ACC112 (cell line): ENCODE measurements around the gene ABHD17C.

Experiments used
- H2AFZ ChIP-seq: fragments of 200-600 bp; sonication (generic); one replicate; pipeline ENCODE4 v1.6.0; 2017; ENCODE audit warnings: antibody characterized with exemption, low read length; ENCODE audit not compliant: unreplicated experiment
- H3K27ac ChIP-seq: fragments of 200-600 bp; sonication (generic); 2 replicates; pipeline ENCODE4 v1.5.1; 2014; ENCODE audit warnings: low read depth, mild to moderate bottlenecking, antibody characterized with exemption, low read length, moderate library complexity
- H3K27me3 ChIP-seq: fragments of 200-600 bp; sonication (generic); 2 replicates; pipeline ENCODE4 v1.6.1; 2014; ENCODE audit warnings: mild to moderate bottlenecking, antibody characterized with exemption, low read length, moderate library complexity, mixed read lengths; ENCODE audit not compliant: insufficient read depth
- H3K36me3 ChIP-seq: fragments of 200-600 bp; sonication (generic); 2 replicates; pipeline ENCODE4 v1.6.1; 2016; ENCODE audit warnings: mild to moderate bottlenecking, antibody characterized with exemption, low read length, moderate library complexity, mixed read lengths; ENCODE audit not compliant: insufficient read depth
- H3K4me1 ChIP-seq: fragments of 200-600 bp; sonication (generic); one replicate; pipeline ENCODE4 v1.6.1; 2016; ENCODE audit warnings: low read length, mixed read lengths; ENCODE audit not compliant: insufficient read depth, unreplicated experiment, control insufficient read depth
- H3K4me3 ChIP-seq: fragments of 200-600 bp; sonication (generic); 2 replicates; pipeline ENCODE4 v1.5.1; 2014; ENCODE audit warnings: mild to moderate bottlenecking, low read depth, low read length
- H3K79me2 ChIP-seq: fragments of 200-600 bp; sonication (generic); one replicate; pipeline ENCODE4 v1.6.0; 2016; ENCODE audit warnings: low read length; ENCODE audit not compliant: control insufficient read depth, unreplicated experiment, insufficient read depth

Gene ABHD17C

DNA sequence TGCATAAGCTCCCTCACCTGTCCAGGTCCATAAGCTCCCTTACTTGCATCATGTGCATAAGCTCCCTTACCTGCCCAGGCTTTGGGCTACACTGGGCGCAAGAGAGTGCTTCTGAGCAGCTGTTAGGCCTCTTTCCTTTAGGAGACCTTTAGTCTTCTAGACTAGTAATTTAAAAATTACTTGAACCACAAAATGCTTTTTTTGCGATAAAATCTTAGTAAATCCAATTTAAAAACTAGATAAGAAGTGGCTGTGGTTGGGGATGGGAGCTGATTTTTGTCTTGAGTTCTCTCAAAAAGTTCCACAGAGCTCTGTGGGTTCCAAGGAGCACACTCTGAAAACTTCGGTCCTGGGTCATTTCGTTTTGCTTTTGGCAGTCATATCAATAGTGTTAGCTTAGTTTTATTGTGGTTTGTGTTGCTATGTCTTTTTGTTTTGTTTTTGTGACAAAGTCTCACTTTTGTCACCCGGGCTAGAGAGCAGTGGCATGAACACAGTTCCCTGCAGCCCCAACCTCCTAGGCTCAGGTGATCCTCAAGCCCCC lies 90.8 kb downstream of the ABHD17C start:
- Histone ChIP-seq H2AFZ (no peak overlapping the region), H3K79me2 (no peaks in the 10 kb centered on the region), H3K27me3 (peaks cover 31% of the 10 kb centered on the region), H3K27ac (no peak overlapping the region), H3K4me3 (no peak overlapping the region), H3K4me1 (no peaks in the 10 kb centered on the region), H3K36me3 (no peaks in the 10 kb centered on the region)

GRCh38 chr15:80787316-80787715 lies 92.2 kb downstream of the ABHD17C start:
- peaks cover 17% of the 10 kb centered on the region for H3K27me3 ChIP-seq
- no peak overlapping the region for H2AFZ ChIP-seq
- no peak overlapping the region for H3K4me3 ChIP-seq
- no peaks in the 10 kb centered on the region for H3K4me1 ChIP-seq
- no peaks in the 10 kb centered on the region for H3K79me2 ChIP-seq
- no peak overlapping the region for H3K27ac ChIP-seq
- no peaks in the 10 kb centered on the region for H3K36me3 ChIP-seq

DNA sequence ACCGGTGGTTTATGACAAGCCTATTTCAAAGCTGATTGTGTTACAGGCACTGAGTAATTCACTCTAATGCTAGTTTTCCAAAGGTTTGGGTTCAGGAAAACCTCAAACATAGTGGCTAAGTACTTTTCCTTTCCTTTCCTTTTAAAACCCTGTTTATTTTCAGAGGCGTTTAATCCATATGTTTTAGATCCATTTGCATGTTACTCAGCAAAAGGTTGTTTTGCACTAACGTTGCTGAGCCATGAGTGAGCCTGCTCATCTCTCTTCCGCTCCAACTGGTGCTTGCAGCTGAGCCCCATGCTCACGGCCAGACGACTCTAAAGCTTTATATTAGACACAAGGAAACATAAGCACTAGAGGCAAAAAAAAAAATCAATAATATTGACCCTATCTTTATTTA lies 93.4 kb downstream of the ABHD17C start:
- peaks cover 18% of the 10 kb centered on the region for H3K27me3 ChIP-seq
- no peaks in the 10 kb centered on the region for H3K36me3 ChIP-seq

DNA sequence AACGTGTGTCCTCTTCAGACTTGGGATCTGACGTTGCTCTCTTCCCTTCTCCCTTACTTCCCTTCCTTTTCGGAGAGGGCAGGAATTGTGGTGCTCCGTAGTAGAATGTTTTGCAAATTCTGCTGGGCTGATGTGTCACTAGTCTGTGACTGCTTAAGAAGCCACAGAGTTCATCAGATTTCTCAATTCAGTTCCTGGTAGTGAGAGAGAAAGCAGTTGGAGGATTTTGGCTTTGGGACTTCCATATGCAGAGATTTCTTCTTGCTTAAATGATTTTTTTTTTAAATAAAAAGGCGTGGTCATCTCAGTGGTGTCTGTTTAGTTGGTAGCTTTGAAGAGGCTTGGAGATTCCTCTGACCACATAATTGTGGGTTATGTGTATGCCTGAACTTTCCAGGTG lies 94.2 kb downstream of the ABHD17C start:
- peaks cover 18% of the 10 kb centered on the region for H3K27me3 ChIP-seq
- no peaks in the 10 kb centered on the region for H3K4me1 ChIP-seq
- no peak overlapping the region for H3K27ac ChIP-seq
- H3K79me2 ChIP-seq = no peaks in the 10 kb centered on the region
- H3K36me3 ChIP-seq = no peaks in the 10 kb centered on the region
- no peak overlapping the region for H3K4me3 ChIP-seq
- H2AFZ ChIP-seq = no peak overlapping the region

More for the DNA sequence above, 93.4 kb downstream of the ABHD17C start:
- Histone ChIP-seq H2AFZ (no peak overlapping the region), H3K4me1 (no peaks in the 10 kb centered on the region), H3K79me2 (no peaks in the 10 kb centered on the region), H3K4me3 (no peak overlapping the region), H3K27ac (no peak overlapping the region)

- peaks cover 18% of the 10 kb centered on the region for H3K27me3 ChIP-seq
- H3K27ac ChIP-seq = no peak overlapping the region
- H2AFZ ChIP-seq = no peak overlapping the region
- no peaks in the 10 kb centered on the region for H3K36me3 ChIP-seq
- no peaks in the 10 kb centered on the region for H3K79me2 ChIP-seq
- H3K4me3 ChIP-seq = no peak overlapping the region
- H3K4me1 ChIP-seq = no peaks in the 10 kb centered on the region
Observed at GRCh38 chr15:80789796-80790195, 94.7 kb downstream of the ABHD17C start.

DNA sequence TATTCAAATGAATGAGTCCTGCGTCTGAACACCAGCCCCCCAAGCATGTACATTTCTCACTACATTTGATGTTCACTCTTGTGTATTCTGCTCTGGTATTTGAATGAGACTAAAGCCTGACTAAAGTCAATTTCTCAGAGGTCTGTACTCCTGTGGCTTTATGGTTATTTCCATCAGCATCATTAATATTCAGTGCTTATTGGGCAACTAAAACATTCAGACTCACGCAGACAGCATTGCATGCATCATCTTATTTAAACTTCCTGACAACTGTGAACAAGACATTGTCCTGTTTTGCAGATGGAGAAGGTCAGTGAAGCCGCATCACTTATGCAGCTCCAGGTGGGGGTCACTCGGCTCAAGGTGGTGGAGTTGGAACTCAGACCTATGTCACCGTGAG lies 95.1 kb downstream of the ABHD17C start:
- Histone ChIP-seq H3K36me3 (no peaks in the 10 kb centered on the region), H3K79me2 (no peaks in the 10 kb centered on the region), H3K27ac (no peak overlapping the region), H3K4me3 (no peak overlapping the region), H3K4me1 (no peaks in the 10 kb centered on the region), H3K27me3 (peaks cover 18% of the 10 kb centered on the region), H2AFZ (no peak overlapping the region)

- Histone ChIP-seq H3K4me3 (no peak overlapping the region), H3K4me1 (no peaks in the 10 kb centered on the region), H3K27ac (no peak overlapping the region), H2AFZ (no peak overlapping the region), H3K36me3 (no peaks in the 10 kb centered on the region), H3K79me2 (no peaks in the 10 kb centered on the region), H3K27me3 (peaks cover 18% of the 10 kb centered on the region)
Observed at GRCh38 chr15:80791004-80791403, 95.9 kb downstream of the ABHD17C start.

DNA sequence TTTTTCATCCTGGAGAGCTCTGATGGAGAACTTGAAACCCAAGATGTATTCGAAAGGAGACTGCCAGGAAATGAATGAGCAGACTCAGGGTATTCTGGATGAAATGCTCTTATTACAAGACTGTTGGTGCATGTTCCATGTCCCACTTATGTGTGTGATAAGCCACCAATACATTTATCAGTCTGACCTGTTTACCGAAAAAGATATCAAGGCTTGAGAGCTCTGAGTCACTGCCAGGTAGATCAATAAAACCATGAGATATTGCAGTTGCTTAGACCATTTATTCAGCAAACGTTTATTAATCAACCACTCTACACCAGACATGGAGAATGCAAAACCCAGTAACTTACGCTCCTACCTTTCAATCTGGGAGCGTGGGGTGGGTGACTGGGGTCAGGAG lies 101.3 kb downstream of the ABHD17C start:
- Histone ChIP-seq H3K27ac (no peak overlapping the region), H3K36me3 (no peaks in the 10 kb centered on the region), H2AFZ (no peak overlapping the region), H3K27me3 (peaks cover 18% of the 10 kb centered on the region), H3K4me1 (no peaks in the 10 kb centered on the region), H3K4me3 (no peak overlapping the region), H3K79me2 (no peaks in the 10 kb centered on the region)

DNA sequence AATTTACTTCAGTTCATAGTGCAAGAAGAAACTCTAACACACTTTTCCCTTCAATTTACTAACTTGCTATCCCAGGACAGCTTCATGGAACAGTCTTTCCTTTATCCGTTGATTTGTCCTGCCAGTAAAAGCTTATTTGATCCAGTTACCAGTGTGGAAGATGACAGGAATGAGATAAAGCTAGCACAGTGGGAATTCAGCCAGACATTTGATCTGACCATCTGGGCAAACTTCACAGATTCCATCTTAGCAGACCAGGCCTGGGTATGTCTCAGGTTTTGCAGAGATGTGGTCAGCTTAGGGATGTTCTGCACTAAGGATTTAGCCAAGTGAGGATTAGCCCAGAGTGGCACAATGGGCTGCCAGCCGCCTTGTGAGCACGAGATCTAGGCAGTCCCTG lies 103.8 kb downstream of the ABHD17C start:
- Histone ChIP-seq H3K27me3 (peaks cover 3% of the 10 kb centered on the region; the same call in 1 of the 2 replicates), H3K27ac (no peak overlapping the region), H3K4me3 (no peak overlapping the region), H3K36me3 (no peaks in the 10 kb centered on the region), H3K4me1 (no peaks in the 10 kb centered on the region), H2AFZ (no peak overlapping the region), H3K79me2 (no peaks in the 10 kb centered on the region)

DNA sequence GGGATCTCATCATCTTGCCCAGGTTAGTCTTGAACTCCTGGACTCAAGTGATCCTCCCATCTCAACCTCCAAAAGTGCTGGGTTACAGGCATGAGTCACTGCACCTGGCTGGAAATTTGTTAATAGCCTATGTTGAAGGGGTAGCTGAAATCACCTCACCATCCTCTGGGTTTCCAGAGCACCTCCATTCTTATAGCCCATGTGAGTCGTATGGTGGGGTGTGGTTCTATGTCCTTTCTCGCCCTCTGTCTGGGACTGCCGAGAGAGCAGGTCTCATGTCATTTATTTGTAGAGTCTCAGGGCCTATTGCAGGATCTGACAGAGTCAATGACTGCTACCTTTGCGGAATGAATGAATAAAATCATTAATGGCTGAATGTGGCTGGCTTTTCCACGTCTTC lies 105.0 kb downstream of the ABHD17C start:
- no peak overlapping the region for H2AFZ ChIP-seq
- no peaks in the 10 kb centered on the region for H3K79me2 ChIP-seq
- no peaks in the 10 kb centered on the region for H3K4me1 ChIP-seq
- no peaks in the 10 kb centered on the region for H3K36me3 ChIP-seq
- H3K4me3 ChIP-seq = no peak overlapping the region
- H3K27ac ChIP-seq = no peak overlapping the region
- no peaks in the 10 kb centered on the region for H3K27me3 ChIP-seq

DNA sequence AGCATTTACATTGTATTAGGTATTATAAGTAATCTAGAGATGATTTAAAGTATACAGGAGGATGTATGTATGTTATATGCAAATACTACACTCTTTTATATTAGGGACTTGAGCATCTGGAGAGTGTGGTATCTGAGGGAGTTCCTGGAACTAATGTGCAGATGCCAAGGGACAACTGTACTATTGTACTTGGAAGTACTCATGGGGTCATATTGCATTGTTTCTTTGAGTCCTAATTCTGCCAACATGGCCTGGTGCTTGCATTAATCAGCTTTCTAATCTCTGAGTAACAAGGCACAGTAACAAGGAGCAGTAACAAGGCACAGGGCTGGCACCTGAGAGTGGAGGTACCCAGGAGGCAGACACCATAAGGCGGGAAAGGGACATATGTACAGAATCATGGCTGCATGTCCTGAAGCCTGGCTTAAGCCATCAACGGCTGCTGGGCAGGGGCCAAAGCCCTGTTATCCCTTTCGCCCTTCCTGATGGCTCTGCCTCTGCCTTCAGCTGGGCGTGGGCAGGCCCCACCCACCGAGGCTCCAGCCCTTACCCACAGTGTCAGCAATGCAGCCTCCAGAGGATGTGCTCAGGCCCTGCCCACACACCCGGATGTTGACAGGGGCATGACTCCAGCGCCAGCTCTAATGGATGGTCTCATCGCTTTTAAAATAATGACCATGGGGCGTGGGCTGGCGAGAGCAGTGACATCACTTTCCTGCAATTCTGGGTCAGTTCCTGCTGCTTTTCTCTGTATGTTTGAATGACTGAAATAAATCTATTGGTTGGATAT lies 107.0 kb downstream of the ABHD17C start:
- Histone ChIP-seq H3K79me2 (no peaks in the 10 kb centered on the region), H3K4me1 (no peaks in the 10 kb centered on the region), H3K36me3 (no peaks in the 10 kb centered on the region), H3K27ac (no peak overlapping the region), H3K4me3 (no peak overlapping the region), H3K27me3 (no peaks in the 10 kb centered on the region; the same call in 1 of the 2 replicates), H2AFZ (no peak overlapping the region)
